NT2/D1 (cell line): ENCODE results near the gene ACTMAP.

ENCODE experiments used
- YY1 ChIP-seq: IDR thresholded peaks from 2 replicates; pipeline ENCODE4 v1.6.1; 2011; ENCODE audit not compliant: insufficient read length, insufficient read depth
- ZNF274 ChIP-seq: IDR thresholded peaks from 2 replicates; pipeline ENCODE4 v1.6.1; 2011; ENCODE audit warnings: mild to moderate bottlenecking, low read depth, low read length

GRCh38 chr19:40785526-40785925, 35.2 kb upstream of the ACTMAP start:
- TF ChIP-seq YY1 (no peak), ZNF274 (no peak)
